Measurements from ENCODE around the gene TCP1. TPM values are rescaled to one million over a fixed set of nuclear protein-coding genes. Genes with fewer than 3 reads are reported as not detected.
"Not testable (repeated sequence)": the region's sequence is repeated elsewhere in the genome, so short reads cannot be mapped to it uniquely, and the experiment has no call there.

TCP1 gene
- total RNA-seq, 1 donor from 2014 or later: 58.1 TPM

GRCh38 chr6:159778131-159778530 lies 11.3 kb downstream of the TCP1 start:
- no peak for ATAC-seq
- no peak for DNase-seq (ENCODE audit: low spot score)

- DNase-seq (ENCODE audit: low spot score): no peak
- peak; percentile 22 for ATAC-seq
These were observed 12.0 kb downstream of the TCP1 start for GRCh38 chr6:159777240-159777904.

GRCh38 chr6:159772196-159772595 lies 17.2 kb downstream of the TCP1 start:
- DNase-seq (ENCODE audit: low spot score): no peak
- ATAC-seq: no peak

GRCh38 chr6:159769470-159769869 lies 19.9 kb downstream of the TCP1 start:
- ATAC-seq (no peak), DNase-seq (ENCODE audit: low spot score) (no peak)

GRCh38 chr6:159766906-159767305 lies 22.5 kb downstream of the TCP1 start:
- DNase-seq (ENCODE audit: low spot score): no peak
- no peak for ATAC-seq

- DNase-seq (ENCODE audit: low spot score): peak; percentile 77
These were observed 26.6 kb downstream of the TCP1 start for GRCh38 chr6:159762681-159763293.

GRCh38 chr6:159761873-159762680 lies 27.3 kb downstream of the TCP1 start, which contains the start of gene ACAT2:
ACAT2 (plus strand) TSS chr6:159762045; CDS start chr6:159762088, 43 bp downstream.
- ATAC-seq: peak; percentile 93

More at GRCh38 chr6:159762681-159763293, 26.6 kb downstream of the TCP1 start:
- peak; percentile 62 for ATAC-seq

GRCh38 chr6:159761129-159761872 lies 28.1 kb downstream of the TCP1 start:
- ATAC-seq (no peak), DNase-seq (ENCODE audit: low spot score) (peak; percentile 52)

More at GRCh38 chr6:159761873-159762680, 27.3 kb downstream of the TCP1 start, which contains the start of gene ACAT2:
- DNase-seq (ENCODE audit: low spot score): peak; percentile 96

GRCh38 chr6:159760602-159761057 lies 28.8 kb downstream of the TCP1 start:
- ATAC-seq: no peak
- DNase-seq (ENCODE audit: low spot score): no peak

- ATAC-seq: no peak
These were observed 29.8 kb downstream of the TCP1 start for GRCh38 chr6:159759645-159760044.

GRCh38 chr6:159758031-159759001 lies 31.1 kb downstream of the TCP1 start:
- ATAC-seq (no peak), DNase-seq (ENCODE audit: low spot score) (no peak)

More at GRCh38 chr6:159759645-159760044, 29.8 kb downstream of the TCP1 start:
- no peak for DNase-seq (ENCODE audit: low spot score)

- ATAC-seq (no peak), DNase-seq (ENCODE audit: low spot score) (no peak)
These were observed 32.9 kb downstream of the TCP1 start for GRCh38 chr6:159756508-159756907.

GRCh38 chr6:159754959-159755914 lies 34.2 kb downstream of the TCP1 start:
- ATAC-seq: no peak

GRCh38 chr6:159754401-159754800 lies 35.0 kb downstream of the TCP1 start:
- ATAC-seq: no peak
- no peak for DNase-seq (ENCODE audit: low spot score)

More at GRCh38 chr6:159754959-159755914, 34.2 kb downstream of the TCP1 start:
- DNase-seq (ENCODE audit: low spot score): no peak

- ATAC-seq: no peak
- no peak for DNase-seq (ENCODE audit: low spot score)
These were observed 36.1 kb downstream of the TCP1 start for GRCh38 chr6:159753081-159753872.

GRCh38 chr6:159751448-159751847 lies 38.0 kb downstream of the TCP1 start:
- DNase-seq (ENCODE audit: low spot score): no peak
- no peak for ATAC-seq

GRCh38 chr6:159748127-159748526 lies 41.3 kb downstream of the TCP1 start:
- not testable (repeated sequence) for DNase-seq (ENCODE audit: low spot score)
- ATAC-seq: peak; percentile 42

Measured in left lobe of liver (tissue), 2 donors.